Subcutaneous adipose tissue (tissue), 4 donors: Measurements from ENCODE around the gene SNX24. TPM values are rescaled to one million over a fixed set of nuclear protein-coding genes. Genes with fewer than 3 reads are reported as not detected.

Source experiments
- CTCF ChIP-seq: fragments of 450-650 bp; IDR thresholded peaks from one replicate; pipeline ENCODE4 v1.5.1; 2016; ENCODE audit warnings: low read depth, mild to moderate bottlenecking, control low read depth, antibody characterized with exemption, moderate library complexity
- total RNA-seq, 4 donors: library from RNA; depleted of rRNA; stranded (reverse); fragments of >200 nt; gene quantifications; one replicate each; pipeline ENCODE4 v1.1.0, GENCODE V29; 2016

The SNX24 gene
- total RNA-seq, 4 donors from 2014 or later = 5.8 to 33.9 (median 28.8) TPM

GRCh38 chr5:122885045-122885517, 39.7 kb downstream of the SNX24 start:
- no peak for TF ChIP-seq CTCF

GRCh38 chr5:122885891-122886290, 40.5 kb downstream of the SNX24 start:
- TF ChIP-seq CTCF = no peak

GRCh38 chr5:122895141-122895540, 49.7 kb downstream of the SNX24 start:
- TF ChIP-seq CTCF = no peak

GRCh38 chr5:122896598-122897282, 51.3 kb downstream of the SNX24 start:
- no peak for TF ChIP-seq CTCF

- TF ChIP-seq CTCF = no peak
Observed at GRCh38 chr5:122897283-122897602, 51.8 kb downstream of the SNX24 start.

GRCh38 chr5:122901346-122901745, 55.9 kb downstream of the SNX24 start:
- TF ChIP-seq CTCF = no peak

- no peak for TF ChIP-seq CTCF
Observed at GRCh38 chr5:122902263-122902662, 56.9 kb downstream of the SNX24 start.
